Vagina (tissue), 2 donors: ENCODE measurements around the gene OLFML2B.

Experiments
- POLR2A ChIP-seq, 2 donors: fragments of 450-650 bp; IDR thresholded peaks; one replicate each; pipeline ENCODE4 v1.6.1; 2017; ENCODE audit warnings: antibody characterized with exemption in 2 of 2, mild to moderate bottlenecking in 2 of 2, moderate library complexity in 2 of 2
- POLR2AphosphoS5 ChIP-seq, 2 donors: sonication (generic); formaldehyde crosslinking; IDR thresholded peaks; one replicate each; pipeline ENCODE4 v1.9.0; 2017; ENCODE audit warnings: antibody characterized with exemption in 2 of 2, mild to moderate bottlenecking in 2 of 2, low read depth in 1 of 2; ENCODE audit not compliant: insufficient read depth in 1 of 2
- TF ChIP-seq, protein P1 (sequence below), 3 experiments: fragments of 450-650 bp in 2 of 3; fragments of 200-600 bp in 1 of 3; sonication (generic) in 1 of 3; IDR thresholded peaks; one replicate each; pipeline ENCODE4 v1.5.1; 2017 to 2019; ENCODE audit warnings: antibody characterized with exemption in 3 of 3, mild to moderate bottlenecking in 2 of 3, moderate library complexity in 2 of 3

DNA sequence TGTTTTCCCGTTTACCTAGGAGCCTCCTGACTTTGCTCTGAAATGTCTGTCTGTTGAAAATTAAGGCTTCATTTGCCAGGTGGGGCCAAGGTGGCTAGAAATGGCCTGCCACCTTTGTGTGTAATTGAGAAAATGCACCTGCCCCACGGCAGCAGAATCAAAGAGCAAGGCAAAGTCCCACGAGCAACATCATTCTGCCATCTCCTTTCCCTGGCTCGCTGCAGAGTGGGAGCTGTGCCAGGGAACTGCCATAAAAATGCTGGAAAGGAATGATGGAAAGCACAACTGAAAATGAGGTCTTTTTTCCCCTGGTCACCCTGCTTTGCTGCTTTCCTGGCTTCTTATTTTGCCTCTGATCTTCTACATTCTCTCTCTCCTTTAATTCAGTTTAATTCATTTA lies 5.5 kb upstream of the OLFML2B start:
- TF ChIP-seq, protein P1, sequence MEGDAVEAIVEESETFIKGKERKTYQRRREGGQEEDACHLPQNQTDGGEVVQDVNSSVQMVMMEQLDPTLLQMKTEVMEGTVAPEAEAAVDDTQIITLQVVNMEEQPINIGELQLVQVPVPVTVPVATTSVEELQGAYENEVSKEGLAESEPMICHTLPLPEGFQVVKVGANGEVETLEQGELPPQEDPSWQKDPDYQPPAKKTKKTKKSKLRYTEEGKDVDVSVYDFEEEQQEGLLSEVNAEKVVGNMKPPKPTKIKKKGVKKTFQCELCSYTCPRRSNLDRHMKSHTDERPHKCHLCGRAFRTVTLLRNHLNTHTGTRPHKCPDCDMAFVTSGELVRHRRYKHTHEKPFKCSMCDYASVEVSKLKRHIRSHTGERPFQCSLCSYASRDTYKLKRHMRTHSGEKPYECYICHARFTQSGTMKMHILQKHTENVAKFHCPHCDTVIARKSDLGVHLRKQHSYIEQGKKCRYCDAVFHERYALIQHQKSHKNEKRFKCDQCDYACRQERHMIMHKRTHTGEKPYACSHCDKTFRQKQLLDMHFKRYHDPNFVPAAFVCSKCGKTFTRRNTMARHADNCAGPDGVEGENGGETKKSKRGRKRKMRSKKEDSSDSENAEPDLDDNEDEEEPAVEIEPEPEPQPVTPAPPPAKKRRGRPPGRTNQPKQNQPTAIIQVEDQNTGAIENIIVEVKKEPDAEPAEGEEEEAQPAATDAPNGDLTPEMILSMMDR (IDR thresholded peaks at IDR 0.05) = no peak
- TF ChIP-seq POLR2A (IDR thresholded peaks at IDR 0.05) (no peak), POLR2AphosphoS5 (IDR thresholded peaks at IDR 0.05; ENCODE audit: insufficient read depth in 1 of 2, low read depth in 1 of 2) (no peak)
